HAP-1 (cell line): ENCODE data around the gene KCNMA1.

Source experiments
- DNase-seq, 2 experiments: peaks; one replicate each; pipeline ENCODE4 v3.0.0-alpha.2; 2016 to 2020; ENCODE audit warnings: low spot score in 2 of 2
- H3K27me3 ChIP-seq: fragments of 250-450 bp; sonication (Bioruptor Pico); 2 replicates; pipeline ENCODE4 v1.5.1; 2020; ENCODE audit warnings: low read depth, mild to moderate bottlenecking, moderate library complexity
- H3K36me3 ChIP-seq: fragments of 250-450 bp; sonication (Bioruptor Pico); replicated peaks from 2 replicates; pipeline ENCODE4 v1.5.1; 2020; ENCODE audit warnings: mild to moderate bottlenecking
- H3K4me1 ChIP-seq: fragments of 250-450 bp; sonication (Bioruptor Pico); 2 replicates; pipeline ENCODE4 v1.5.1; 2020; ENCODE audit warnings: mild to moderate bottlenecking
- H3K4me3 ChIP-seq: fragments of 250-450 bp; sonication (Bioruptor Pico); 2 replicates; pipeline ENCODE4 v1.5.1; 2020; ENCODE audit warnings: mild to moderate bottlenecking, moderate library complexity
- H3K9me3 ChIP-seq: fragments of 250-450 bp; sonication (Bioruptor Pico); 2 replicates; pipeline ENCODE4 v1.5.1; 2020; ENCODE audit warnings: mild to moderate bottlenecking, moderate library complexity
- in situ Hi-C: fragments of 300-500 bp; cut with MboI; formaldehyde crosslinking; loops from 3 replicates; pipeline ENCODE4 v1.14.3; 2020; ENCODE audit warnings: low sequenced_read_pairs, inconsistent platforms, mixed read lengths

The KCNMA1 gene

GRCh38 chr10:77616766-77617165 lies 20.8 kb downstream of the KCNMA1 start:
- no peak for DNase-seq
- Histone ChIP-seq H3K27me3 (no peaks in the 10 kb centered on the region), H3K4me1 (no peaks in the 10 kb centered on the region), H3K36me3 (no peaks in the 10 kb centered on the region), H3K9me3 (no peaks in the 10 kb centered on the region), H3K4me3 (no peak overlapping the region)
- in situ Hi-C loops: no loop called here

GRCh38 chr10:77614778-77615625 lies 22.6 kb downstream of the KCNMA1 start:
- H3K27me3 ChIP-seq: no peaks in the 10 kb centered on the region
- H3K36me3 ChIP-seq: no peaks in the 10 kb centered on the region
- no peak overlapping the region for H3K4me3 ChIP-seq
- in situ Hi-C loops: no loop called here
- no peak for DNase-seq
- H3K4me1 ChIP-seq: no peaks in the 10 kb centered on the region
- no peaks in the 10 kb centered on the region for H3K9me3 ChIP-seq

- Histone ChIP-seq H3K36me3 (no peaks in the 10 kb centered on the region), H3K4me1 (no peaks in the 10 kb centered on the region), H3K9me3 (no peaks in the 10 kb centered on the region), H3K27me3 (peaks cover 4% of the 10 kb centered on the region; the same call in 1 of the 2 replicates), H3K4me3 (no peak overlapping the region)
- in situ Hi-C loops: no loop called here
- DNase-seq: no peak
Measured at GRCh38 chr10:77613476-77614130, 24.0 kb downstream of the KCNMA1 start.

GRCh38 chr10:77611670-77612069 lies 25.9 kb downstream of the KCNMA1 start:
- Histone ChIP-seq H3K4me1 (no peaks in the 10 kb centered on the region), H3K27me3 (peaks cover 7% of the 10 kb centered on the region), H3K36me3 (no peaks in the 10 kb centered on the region), H3K9me3 (no peaks in the 10 kb centered on the region), H3K4me3 (no peak overlapping the region)
- DNase-seq: no peak
- in situ Hi-C loops: no loop called here

GRCh38 chr10:77611221-77611620 lies 26.4 kb downstream of the KCNMA1 start:
- in situ Hi-C loops: no loop called here
- H3K4me3 ChIP-seq: no peak overlapping the region

GRCh38 chr10:77609781-77610272 lies 27.8 kb downstream of the KCNMA1 start:
- DNase-seq: no peak
- H3K27me3 ChIP-seq: peaks cover 7% of the 10 kb centered on the region
- H3K4me3 ChIP-seq: no peak overlapping the region
- H3K4me1 ChIP-seq: no peaks in the 10 kb centered on the region
- in situ Hi-C loops: no loop called here
- H3K9me3 ChIP-seq: no peaks in the 10 kb centered on the region
- H3K36me3 ChIP-seq: no peaks in the 10 kb centered on the region

More at GRCh38 chr10:77611221-77611620, 26.4 kb downstream of the KCNMA1 start:
- DNase-seq: no peak
- no peaks in the 10 kb centered on the region for H3K36me3 ChIP-seq
- no peaks in the 10 kb centered on the region for H3K4me1 ChIP-seq
- H3K9me3 ChIP-seq: no peaks in the 10 kb centered on the region
- H3K27me3 ChIP-seq: peaks cover 7% of the 10 kb centered on the region

- in situ Hi-C loops: no loop called here
Measured at GRCh38 chr10:77608281-77608680, 29.3 kb downstream of the KCNMA1 start.

GRCh38 chr10:77606751-77607150 lies 30.9 kb downstream of the KCNMA1 start:
- Histone ChIP-seq H3K27me3 (peaks cover 20% of the 10 kb centered on the region), H3K4me1 (no peaks in the 10 kb centered on the region), H3K36me3 (no peaks in the 10 kb centered on the region), H3K9me3 (no peaks in the 10 kb centered on the region), H3K4me3 (no peak overlapping the region)
- in situ Hi-C loops: no loop called here
- DNase-seq: no peak

More at GRCh38 chr10:77608281-77608680, 29.3 kb downstream of the KCNMA1 start:
- Histone ChIP-seq H3K9me3 (no peaks in the 10 kb centered on the region), H3K4me3 (no peak overlapping the region), H3K36me3 (no peaks in the 10 kb centered on the region), H3K27me3 (peaks cover 11% of the 10 kb centered on the region), H3K4me1 (no peaks in the 10 kb centered on the region)
- no peak for DNase-seq

GRCh38 chr10:77605466-77605865 lies 32.1 kb downstream of the KCNMA1 start:
- Histone ChIP-seq H3K36me3 (no peaks in the 10 kb centered on the region), H3K27me3 (peaks cover 20% of the 10 kb centered on the region), H3K4me1 (no peaks in the 10 kb centered on the region), H3K9me3 (no peaks in the 10 kb centered on the region), H3K4me3 (no peak overlapping the region)
- DNase-seq: no peak
- in situ Hi-C loops: no loop called here

GRCh38 chr10:77604941-77605351 lies 32.7 kb downstream of the KCNMA1 start:
- in situ Hi-C loops: no loop called here
- peaks cover 20% of the 10 kb centered on the region for H3K27me3 ChIP-seq
- DNase-seq: no peak
- no peaks in the 10 kb centered on the region for H3K4me1 ChIP-seq
- no peaks in the 10 kb centered on the region for H3K9me3 ChIP-seq
- H3K36me3 ChIP-seq: no peaks in the 10 kb centered on the region
- no peak overlapping the region for H3K4me3 ChIP-seq

- in situ Hi-C loops: no loop called here
- H3K36me3 ChIP-seq: no peaks in the 10 kb centered on the region
- no peak for DNase-seq
- H3K4me3 ChIP-seq: no peak overlapping the region
- H3K4me1 ChIP-seq: no peaks in the 10 kb centered on the region
- H3K9me3 ChIP-seq: no peaks in the 10 kb centered on the region
- peaks cover 20% of the 10 kb centered on the region for H3K27me3 ChIP-seq
Measured at GRCh38 chr10:77604063-77604462, 33.5 kb downstream of the KCNMA1 start.

GRCh38 chr10:77603534-77603927 lies 34.1 kb downstream of the KCNMA1 start:
- in situ Hi-C loops: no loop called here
- peaks cover 14% of the 10 kb centered on the region for H3K27me3 ChIP-seq
- H3K4me3 ChIP-seq: no peak overlapping the region
- no peaks in the 10 kb centered on the region for H3K9me3 ChIP-seq
- no peaks in the 10 kb centered on the region for H3K4me1 ChIP-seq
- no peaks in the 10 kb centered on the region for H3K36me3 ChIP-seq
- no peak for DNase-seq

GRCh38 chr10:77602913-77603533 lies 34.6 kb downstream of the KCNMA1 start:
- H3K4me3 ChIP-seq: no peak overlapping the region
- no peaks in the 10 kb centered on the region for H3K36me3 ChIP-seq
- in situ Hi-C loops: no loop called here
- no peaks in the 10 kb centered on the region for H3K9me3 ChIP-seq
- no peaks in the 10 kb centered on the region for H3K4me1 ChIP-seq
- peaks cover 14% of the 10 kb centered on the region; the same call in 1 of the 2 replicates for H3K27me3 ChIP-seq
- DNase-seq: no peak
